HG02763 (cell line): ENCODE results near the gene ZBTB3.
A peak's percentile ranks its signal among the peaks of the same experiment; 100 is the strongest.
"Not testable (repeated sequence)": the region's sequence is repeated elsewhere in the genome, so short reads cannot be mapped to it uniquely, and the experiment has no call there.

Experiments
- ATAC-seq: cut with Tn5 transposase; IDR thresholded peaks from one replicate; pipeline ENCODE4 v1.9.1; 2021; ENCODE audit warnings: mild to moderate bottlenecking, moderate library complexity; ENCODE audit not compliant: unreplicated experiment

Gene ZBTB3

GRCh38 chr11:62753736-62754603, at the start of gene ZBTB3:
Gene ZBTB3, minus strand, starts transcription at chr11:62754160. Its CDS starts 496 bp downstream, at chr11:62753664.
- ATAC-seq: peak; percentile 95

GRCh38 chr11:62801071-62801470, 47.1 kb upstream of the ZBTB3 start:
- no peak for ATAC-seq

GRCh38 chr11:62799486-62799885, 45.5 kb upstream of the ZBTB3 start:
- no peak for ATAC-seq

- no peak for ATAC-seq
Measured at GRCh38 chr11:62796281-62796680, 42.3 kb upstream of the ZBTB3 start.

GRCh38 chr11:62794201-62794775, 40.3 kb upstream of the ZBTB3 start:
- no peak for ATAC-seq

GRCh38 chr11:62792202-62792575, 38.2 kb upstream of the ZBTB3 start:
- no peak for ATAC-seq

- ATAC-seq: peak; percentile 62
Measured at GRCh38 chr11:62791501-62792201, 37.7 kb upstream of the ZBTB3 start, which contains the start of gene TMEM223. Gene TMEM223, minus strand, starts transcription at chr11:62792006. Its CDS starts 12 bp downstream, at chr11:62791994.

- ATAC-seq: no peak
Measured at GRCh38 chr11:62789576-62789975, 35.6 kb upstream of the ZBTB3 start.

GRCh38 chr11:62788991-62789390, 35.0 kb upstream of the ZBTB3 start:
- no peak for ATAC-seq

- peak; percentile 64 for ATAC-seq
Measured at GRCh38 chr11:62787005-62787759, 33.2 kb upstream of the ZBTB3 start, which contains the start of gene TMEM179B. Gene TMEM179B, plus strand, starts transcription at chr11:62787402. Its CDS starts 30 bp downstream, at chr11:62787432.

- peak; percentile 65 for ATAC-seq
Measured at GRCh38 chr11:62786318-62787004, 32.5 kb upstream of the ZBTB3 start.

- ATAC-seq: no peak
Measured at GRCh38 chr11:62782753-62783152, 28.8 kb upstream of the ZBTB3 start.

GRCh38 chr11:62778441-62778840, 24.5 kb upstream of the ZBTB3 start:
- ATAC-seq: no peak

GRCh38 chr11:62777389-62777788, 23.4 kb upstream of the ZBTB3 start:
- ATAC-seq: no peak

GRCh38 chr11:62775646-62776045, 21.7 kb upstream of the ZBTB3 start:
- ATAC-seq: no peak

GRCh38 chr11:62774407-62774806, 20.4 kb upstream of the ZBTB3 start:
- ATAC-seq: no peak

GRCh38 chr11:62771144-62772021, 17.4 kb upstream of the ZBTB3 start, which contains the start of gene TAF6L:
Gene TAF6L, plus strand, starts transcription at chr11:62771396. Its CDS starts 4,388 bp downstream, at chr11:62775784.
- peak; percentile 82 for ATAC-seq

GRCh38 chr11:62770778-62771143, 16.8 kb upstream of the ZBTB3 start:
- no peak for ATAC-seq

- ATAC-seq: not testable (repeated sequence)
Measured at GRCh38 chr11:62760867-62761227, 6.9 kb upstream of the ZBTB3 start.
